ENCODE data around the gene NOP14. TPM values are rescaled to one million over a fixed set of nuclear protein-coding genes. Genes with fewer than 3 reads are reported as not detected.

NOP14 gene
- total and polyA plus RNA-seq, 2 of the 8 experiments (the other 6 are each of a cell fraction or from before 2014, with no cell fraction given), result 8.6 to 45.3 TPM

DNA sequence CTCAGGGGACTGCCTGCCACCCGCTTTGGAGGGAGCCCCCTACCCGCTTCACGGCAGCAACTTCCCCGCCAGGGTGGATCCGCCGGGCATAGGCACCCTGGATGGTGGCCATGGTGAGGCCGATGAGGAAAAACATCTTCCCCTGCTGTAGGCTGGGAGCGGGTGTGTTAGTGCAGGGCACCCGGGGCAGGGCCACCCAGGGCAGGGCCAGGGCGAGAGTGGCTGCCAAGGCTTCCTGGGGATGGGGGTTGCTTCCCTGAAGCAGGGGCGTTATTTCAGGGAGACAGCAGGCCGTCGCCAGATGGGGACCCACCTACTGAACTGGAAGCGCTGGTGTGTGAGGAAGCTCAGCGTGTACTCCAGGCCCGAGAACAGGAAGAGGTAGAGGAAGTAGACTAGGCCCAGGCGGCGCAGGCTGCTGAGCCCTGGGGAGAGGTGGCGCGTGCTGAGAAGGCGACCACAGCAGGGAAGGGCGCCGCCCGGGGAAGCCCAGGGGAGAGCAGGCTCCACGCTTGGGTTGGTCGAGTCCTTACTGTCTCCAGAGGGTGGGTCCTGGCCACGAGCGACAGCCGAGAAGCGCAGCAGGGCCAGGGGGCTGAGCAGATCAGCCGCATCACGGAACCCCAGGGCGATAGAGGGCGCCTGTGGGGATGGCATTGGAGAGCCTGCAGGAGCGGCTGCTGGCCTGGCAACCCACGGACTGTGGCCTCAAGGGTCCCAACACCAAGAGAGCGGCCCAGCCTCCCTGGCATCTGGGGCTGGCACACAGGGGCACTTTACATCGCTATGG, 31.5 kb downstream of the NOP14 start:
- POLR2A ChIA-PET (ENCODE audit: partially characterized antibody), result interaction anchor here (2.0 kb wide), 1 partner anchor 9 kb away, joined by 5 read pairs; no protein-coding TSS in a partner anchor
- TF ChIP-seq CEBPB (IDR thresholded peaks at IDR 0.05; ENCODE audit: low read depth, low read length) (no peak), CBX8 (IDR thresholded peaks at IDR 0.05; ENCODE audit: borderline replicate concordance, low read depth, low read length) (no peak), TEAD4 (IDR thresholded peaks at IDR 0.05; ENCODE audit: low read depth, low read length) (no peak), KDM5A (IDR thresholded peaks at IDR 0.05; ENCODE audit: low read length) (no peak), POLR2A (IDR thresholded peaks at IDR 0.05; ENCODE audit: control extremely low read depth in 1 of 2, low read depth in 2 of 2, low read length in 2 of 2) (0 out of 3 replicates have a peak, but pooled peaks of 1 of the 2 experiments have one; percentile 9), RAD21 (IDR thresholded peaks at IDR 0.05 in 1 of 2, conservative IDR thresholded peaks at IDR 0.05 in 1 of 2; ENCODE audit: low read depth in 2 of 2, low read length in 2 of 2) (peak; percentile 14 to 23; a peak in 2 of 4 replicates)
- TF ChIP-seq, protein P1, sequence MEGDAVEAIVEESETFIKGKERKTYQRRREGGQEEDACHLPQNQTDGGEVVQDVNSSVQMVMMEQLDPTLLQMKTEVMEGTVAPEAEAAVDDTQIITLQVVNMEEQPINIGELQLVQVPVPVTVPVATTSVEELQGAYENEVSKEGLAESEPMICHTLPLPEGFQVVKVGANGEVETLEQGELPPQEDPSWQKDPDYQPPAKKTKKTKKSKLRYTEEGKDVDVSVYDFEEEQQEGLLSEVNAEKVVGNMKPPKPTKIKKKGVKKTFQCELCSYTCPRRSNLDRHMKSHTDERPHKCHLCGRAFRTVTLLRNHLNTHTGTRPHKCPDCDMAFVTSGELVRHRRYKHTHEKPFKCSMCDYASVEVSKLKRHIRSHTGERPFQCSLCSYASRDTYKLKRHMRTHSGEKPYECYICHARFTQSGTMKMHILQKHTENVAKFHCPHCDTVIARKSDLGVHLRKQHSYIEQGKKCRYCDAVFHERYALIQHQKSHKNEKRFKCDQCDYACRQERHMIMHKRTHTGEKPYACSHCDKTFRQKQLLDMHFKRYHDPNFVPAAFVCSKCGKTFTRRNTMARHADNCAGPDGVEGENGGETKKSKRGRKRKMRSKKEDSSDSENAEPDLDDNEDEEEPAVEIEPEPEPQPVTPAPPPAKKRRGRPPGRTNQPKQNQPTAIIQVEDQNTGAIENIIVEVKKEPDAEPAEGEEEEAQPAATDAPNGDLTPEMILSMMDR (IDR thresholded peaks at IDR 0.05; ENCODE audit: control extremely low read depth in 1 of 3, insufficient read depth in 1 of 3, low read depth in 1 of 3, low read length in 3 of 3), result peak in 2 of 3 experiments; percentile 22 to 47; a peak in 2 of 4 replicates
- H3K9me3 ChIP-seq (ENCODE audit: insufficient read depth in 2 of 2, low read depth in 1 of 2, low read length in 1 of 2), result no peaks in the 10 kb centered on the region
- no peak overlapping the region for H3K23ac ChIP-seq (ENCODE audit: insufficient read length)
- no peak overlapping the region for H2BK5ac ChIP-seq (ENCODE audit: low read depth, low read length)
- no peak overlapping the region for H2BK12ac ChIP-seq (ENCODE audit: low read depth, low read length)
- peak in 1 of 2 experiments; percentile 72 for DNase-seq (ENCODE audit: low read depth in 1 of 2, low spot score in 2 of 2)
- H3K4ac ChIP-seq (replicated peaks; ENCODE audit: insufficient read length, low read depth, low read length), result no peak overlapping the region
- no peak overlapping the region for H3K9ac ChIP-seq (replicated peaks in 1 of 4; ENCODE audit: extremely low read depth in 1 of 4, low read depth in 3 of 4, low read length in 3 of 4)
- H3K4me2 ChIP-seq (ENCODE audit: insufficient read depth in 1 of 2, low read depth in 2 of 2, low read length in 2 of 2), result no peak overlapping the region
- peaks cover 0 to 19% of the 10 kb centered on the region in 2 experiments; a peak in 2 of 4 replicates for H3K79me2 ChIP-seq (ENCODE audit: control insufficient read depth in 1 of 2, insufficient read depth in 2 of 2, low read length in 2 of 2)
- peaks cover 0 to 14% (median 4%) of the 10 kb centered on the region in 4 experiments; a peak in 5 of 7 replicates for H3K4me1 ChIP-seq (replicated peaks in 1 of 4; ENCODE audit: control insufficient read depth in 3 of 4, insufficient read depth in 4 of 4, low read length in 3 of 4)
- peaks cover 15% of the 10 kb centered on the region for H3K23me2 ChIP-seq (ENCODE audit: low read depth, low read length)
- no peak overlapping the region for H3K56ac ChIP-seq (replicated peaks; ENCODE audit: insufficient read length, low read depth, low read length)
- H3K27me3 ChIP-seq (replicated peaks in 1 of 4; ENCODE audit: control insufficient read depth in 3 of 4, extremely low read depth in 1 of 4, insufficient read depth in 3 of 4, low read length in 3 of 4), result no peaks in the 10 kb centered on the region
- H4K91ac ChIP-seq (replicated peaks; ENCODE audit: insufficient read length, low read length), result no peak overlapping the region
- H3K36me3 ChIP-seq (ENCODE audit: control insufficient read depth in 2 of 4, insufficient read depth in 4 of 4, low read length in 3 of 4), result peaks cover 4 to 26% (median 18%) of the 10 kb centered on the region in 4 experiments; a peak in 7 of 8 replicates
- 93% methylated on average over 32 of the region's 38 CpGs; no CpG with 5 or more reads in 1 of the 2 experiments for WGBS, 2 experiments (ENCODE audit: extremely low coverage in 1 of 2, insufficient coverage in 1 of 2, insufficient read length in 1 of 2, insufficient replicate concordance in 2 of 2, low coverage in 1 of 2, low lambda C conversion rate in 2 of 2, missing lambda C conversion rate in 1 of 2)
- H3K14ac ChIP-seq (ENCODE audit: insufficient read length), result no peak overlapping the region
- H2AFZ ChIP-seq (ENCODE audit: low read length), result no peak overlapping the region
- FAIRE-seq, result no peak
- H3K79me1 ChIP-seq (ENCODE audit: low read depth, low read length), result peaks cover 5% of the 10 kb centered on the region
- CTCF ChIA-PET (ENCODE audit: partially characterized antibody), result interaction anchor here (2.3 kb wide), 1 partner anchor 24 kb away, joined by 5 read pairs; no protein-coding TSS in a partner anchor
- H3K27ac ChIP-seq (ENCODE audit: low read depth, low read length), result no peak overlapping the region
- H2AK5ac ChIP-seq (ENCODE audit: low read depth, low read length), result no peak overlapping the region
- no peak overlapping the region for H2BK20ac ChIP-seq (ENCODE audit: low read length)
- H2BK120ac ChIP-seq (replicated peaks; ENCODE audit: low read depth, low read length), result no peak overlapping the region
- no peak overlapping the region for H3K4me3 ChIP-seq (ENCODE audit: extremely low read depth in 1 of 4, insufficient read depth in 2 of 4, low read depth in 3 of 4, low read length in 4 of 4)
- no peak overlapping the region for H3K18ac ChIP-seq (ENCODE audit: extremely low read depth, low read length)
- no peak overlapping the region for H4K5ac ChIP-seq (ENCODE audit: insufficient read length, low read depth, low read length)
- H4K20me1 ChIP-seq (replicated peaks in 1 of 2; ENCODE audit: control insufficient read depth in 1 of 2, insufficient read depth in 2 of 2, low read length in 2 of 2), result peaks cover 4 to 21% of the 10 kb centered on the region in 2 experiments
- H4K8ac ChIP-seq (ENCODE audit: extremely low read depth, insufficient read depth, low read length), result no peak overlapping the region
- H2BK15ac ChIP-seq (ENCODE audit: low read length), result no peak overlapping the region
